PC-9 (cell line): ENCODE data around the gene GRAP. TPM values are rescaled to one million over a fixed set of nuclear protein-coding genes. Genes with fewer than 3 reads are reported as not detected.
"Not testable (repeated sequence)": the region's sequence is repeated elsewhere in the genome, so short reads cannot be mapped to it uniquely, and the experiment has no call there.

Experiments
- BruUV-seq: library from RNA; stranded (reverse); fragments of 400-500 nt; replicated peaks from 2 replicates; lab custom pipeline; 2021; lab: Mats Ljungman, UMichigan
- CTCF ChIA-PET: fragments of 300-600 bp; sonication (Branson Sonifier 250); formaldehyde crosslinking; loops from one replicate; lab custom pipeline; 2022; ENCODE audit warnings: antibody characterized with exemption; lab: Charles Lee
- POLR2A ChIA-PET: fragments of 300-600 bp; sonication (Branson Sonifier 250); formaldehyde crosslinking; loops from one replicate; lab custom pipeline; 2022; ENCODE audit warnings: antibody characterized with exemption; ENCODE audit not compliant: unreplicated experiment; lab: Charles Lee
- DNase-seq, 2 experiments: peaks; one replicate each; pipeline versions ENCODE4 v3.0.0 to v3.0.0-alpha.2; 2015 to 2022; ENCODE audit warnings: mixed read lengths in 1 of 2
- H2AFZ ChIP-seq: fragments of 200-600 bp; sonication (generic); 2 replicates; pipeline ENCODE4 v1.8.1; 2017; ENCODE audit warnings: antibody characterized with exemption
- H3F3A ChIP-seq: fragments of 200-600 bp; sonication (generic); 2 replicates; pipeline ENCODE4 v1.8.1; 2017; ENCODE audit warnings: antibody characterized with exemption, mild to moderate bottlenecking, low read depth; ENCODE audit not compliant: insufficient read depth
- H3K27ac ChIP-seq: fragments of 200-600 bp; sonication (generic); 2 replicates; pipeline ENCODE4 v1.6.1; 2016; ENCODE audit warnings: mixed run types
- H3K27me3 ChIP-seq: fragments of 200-600 bp; sonication (generic); 2 replicates; pipeline ENCODE4 v1.6.1; 2016; ENCODE audit warnings: low read depth, mixed run types; ENCODE audit not compliant: insufficient read depth
- H3K36me3 ChIP-seq: fragments of 200-600 bp; sonication (generic); 2 replicates; pipeline ENCODE4 v1.6.1; 2016; ENCODE audit warnings: low read depth, mixed run types
- H3K4me1 ChIP-seq: fragments of 200-600 bp; sonication (generic); replicated peaks from 2 replicates; pipeline ENCODE4 v1.6.1; 2016; ENCODE audit warnings: mixed run types; ENCODE audit not compliant: insufficient read depth
- H3K4me2 ChIP-seq: fragments of 200-600 bp; sonication (generic); 2 replicates; pipeline ENCODE4 v1.6.1; 2017; ENCODE audit warnings: mixed run types
- H3K4me3 ChIP-seq: fragments of 200-600 bp; sonication (generic); 2 replicates; pipeline ENCODE4 v1.6.1; 2016; ENCODE audit warnings: mixed run types
- H3K79me2 ChIP-seq: fragments of 200-600 bp; sonication (generic); 2 replicates; pipeline ENCODE4 v1.6.1; 2017; ENCODE audit warnings: low read depth, mixed run types
- H3K9me2 ChIP-seq: fragments of 200-600 bp; sonication (generic); 2 replicates; pipeline ENCODE4 v1.8.1; 2017; ENCODE audit warnings: mild to moderate bottlenecking; ENCODE audit not compliant: insufficient read depth
- H3K9me3 ChIP-seq: fragments of 200-600 bp; sonication (generic); 2 replicates; pipeline ENCODE4 v1.8.1; 2016; ENCODE audit warnings: low read depth; ENCODE audit not compliant: insufficient read depth
- H4K20me1 ChIP-seq: fragments of 200-600 bp; sonication (generic); 2 replicates; pipeline ENCODE4 v1.8.1; 2017; ENCODE audit not compliant: insufficient read depth
- intact Hi-C: fragments of 100-400 bp; cut with micrococcal nuclease; formaldehyde crosslinking; loops from one replicate; pipeline ENCODE4 v1.10.0; 2022; ENCODE audit not compliant: unreplicated experiment
- total RNA-seq: library from RNA; stranded (reverse); gene quantifications from 2 replicates; pipeline ENCODE4 v1.2.3, GENCODE V29; 2021

The GRAP gene
- total RNA-seq, 1 experiment from 2014 or later, result 0.48 TPM

DNA sequence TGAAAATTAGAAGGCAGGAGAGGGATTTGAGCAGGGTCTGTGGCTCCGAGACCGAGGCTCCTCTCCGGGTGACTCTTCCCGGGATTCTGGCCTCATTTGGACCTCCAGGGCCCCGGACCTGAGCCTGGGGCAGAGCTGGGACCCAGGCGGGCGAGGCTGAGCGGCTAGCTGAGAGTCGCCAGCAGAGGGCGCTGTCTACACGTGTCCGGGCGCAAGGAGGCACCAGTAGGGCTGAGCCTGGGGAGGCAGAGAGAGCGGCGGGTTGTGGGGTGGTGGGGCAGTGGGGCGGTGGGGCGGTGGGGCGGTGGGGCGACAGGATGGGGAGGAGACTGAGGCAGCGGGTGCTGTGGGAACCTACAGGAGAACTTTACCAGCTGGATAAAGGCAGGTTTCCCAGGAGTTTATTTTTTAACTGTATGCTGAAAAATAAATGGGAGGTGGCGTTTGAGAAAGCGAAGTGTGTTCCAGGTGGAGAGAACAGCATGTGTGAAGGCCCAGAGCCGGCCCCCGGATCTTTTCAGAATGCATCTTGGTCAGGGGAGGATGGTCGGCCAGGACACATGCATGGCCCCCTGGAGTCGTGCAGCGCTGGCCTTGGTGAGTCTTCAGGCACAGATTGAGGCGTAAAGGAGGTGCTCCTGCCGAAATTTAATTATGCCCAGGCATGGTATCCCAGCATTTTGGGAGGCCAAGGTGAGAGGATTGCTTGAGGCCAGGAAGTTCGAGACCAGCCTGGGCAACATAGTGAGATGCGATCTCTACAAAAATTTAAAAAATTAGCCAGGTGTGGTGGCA is 29.8 kb upstream of the GRAP start:
- H3K9me2 ChIP-seq, H3K36me3 ChIP-seq, H3K79me2 ChIP-seq, intact Hi-C loops, H3K4me3 ChIP-seq, POLR2A ChIA-PET, CTCF ChIA-PET, BruUV-seq, H2AFZ ChIP-seq, H3K4me1 ChIP-seq, H3K27me3 ChIP-seq, H3F3A ChIP-seq, H3K9me3 ChIP-seq, H3K27ac ChIP-seq, H3K4me2 ChIP-seq, DNase-seq, H4K20me1 ChIP-seq: not testable (repeated sequence)

DNA sequence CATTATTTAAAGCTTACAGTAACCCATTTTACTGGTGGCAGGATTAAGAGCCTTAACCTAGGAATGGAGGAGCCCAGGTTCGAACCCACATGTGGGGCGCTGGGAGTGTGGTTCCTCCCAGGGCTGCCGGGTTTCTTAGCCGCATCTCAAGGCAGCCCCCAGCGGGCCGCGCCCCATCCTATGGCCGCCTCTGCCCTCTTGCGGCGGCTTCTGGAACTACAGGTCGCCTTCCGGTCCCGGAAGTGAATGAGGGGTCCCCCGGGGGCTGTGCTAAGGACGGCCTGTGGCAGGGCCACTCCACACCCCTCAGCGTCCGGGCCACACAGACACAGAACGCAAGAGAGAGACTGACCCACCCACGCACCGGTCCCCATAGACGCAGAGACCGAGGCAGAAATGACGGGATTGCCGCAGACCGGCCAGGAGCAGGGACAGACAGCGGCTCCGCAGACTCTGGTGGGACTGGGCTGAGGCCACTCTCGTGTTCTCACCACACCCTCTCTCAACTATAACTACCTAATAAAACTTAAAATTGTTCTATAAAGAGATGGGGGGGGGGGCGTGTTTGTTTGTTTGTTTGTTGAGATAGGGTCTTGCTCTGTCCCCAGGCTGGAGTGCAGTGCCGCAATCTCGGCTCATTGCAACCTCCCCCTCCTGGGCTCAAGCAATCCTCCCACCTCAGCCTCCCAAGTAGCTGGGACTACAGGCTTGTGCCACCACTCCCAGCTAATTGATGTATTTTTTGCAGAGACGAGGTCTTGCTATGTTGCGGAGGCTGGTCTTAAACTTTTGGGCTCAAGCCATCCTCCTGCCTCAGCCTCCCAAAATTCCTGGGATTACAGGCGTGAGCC is 23.8 kb upstream of the GRAP start:
- BruUV-seq, H3K36me3 ChIP-seq, H3K27ac ChIP-seq, H3K9me3 ChIP-seq, CTCF ChIA-PET, H2AFZ ChIP-seq, H3K79me2 ChIP-seq, H4K20me1 ChIP-seq, H3F3A ChIP-seq, H3K4me3 ChIP-seq, H3K4me1 ChIP-seq, DNase-seq, H3K9me2 ChIP-seq, POLR2A ChIA-PET, H3K4me2 ChIP-seq, H3K27me3 ChIP-seq, intact Hi-C loops: not testable (repeated sequence)

DNA sequence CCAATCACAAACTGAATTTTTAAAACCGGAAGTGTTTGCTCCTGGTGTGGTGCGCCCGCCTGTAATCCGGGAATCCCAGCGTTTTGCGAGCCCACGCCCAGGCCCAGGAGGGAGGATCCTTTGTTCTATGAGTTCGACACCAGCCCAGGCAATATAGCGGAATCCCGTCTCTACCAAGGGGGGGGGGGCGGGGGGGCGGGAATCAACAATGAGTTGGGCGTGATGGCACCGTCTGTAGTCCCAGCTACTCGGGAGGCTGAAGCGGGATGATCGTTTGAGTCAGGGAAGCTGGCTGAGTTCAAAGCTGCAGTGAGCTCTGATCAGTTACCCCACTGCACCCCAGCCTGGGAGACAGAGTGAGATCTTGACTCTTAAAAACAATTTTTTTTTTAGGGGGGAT is 17.6 kb upstream of the GRAP start:
- H3K4me1 ChIP-seq, intact Hi-C loops, H3K4me3 ChIP-seq, H3F3A ChIP-seq, H3K9me3 ChIP-seq, H3K36me3 ChIP-seq, H4K20me1 ChIP-seq, BruUV-seq, H3K9me2 ChIP-seq, DNase-seq, H2AFZ ChIP-seq, CTCF ChIA-PET, H3K4me2 ChIP-seq, H3K27me3 ChIP-seq, H3K79me2 ChIP-seq, H3K27ac ChIP-seq, POLR2A ChIA-PET: not testable (repeated sequence)

DNA sequence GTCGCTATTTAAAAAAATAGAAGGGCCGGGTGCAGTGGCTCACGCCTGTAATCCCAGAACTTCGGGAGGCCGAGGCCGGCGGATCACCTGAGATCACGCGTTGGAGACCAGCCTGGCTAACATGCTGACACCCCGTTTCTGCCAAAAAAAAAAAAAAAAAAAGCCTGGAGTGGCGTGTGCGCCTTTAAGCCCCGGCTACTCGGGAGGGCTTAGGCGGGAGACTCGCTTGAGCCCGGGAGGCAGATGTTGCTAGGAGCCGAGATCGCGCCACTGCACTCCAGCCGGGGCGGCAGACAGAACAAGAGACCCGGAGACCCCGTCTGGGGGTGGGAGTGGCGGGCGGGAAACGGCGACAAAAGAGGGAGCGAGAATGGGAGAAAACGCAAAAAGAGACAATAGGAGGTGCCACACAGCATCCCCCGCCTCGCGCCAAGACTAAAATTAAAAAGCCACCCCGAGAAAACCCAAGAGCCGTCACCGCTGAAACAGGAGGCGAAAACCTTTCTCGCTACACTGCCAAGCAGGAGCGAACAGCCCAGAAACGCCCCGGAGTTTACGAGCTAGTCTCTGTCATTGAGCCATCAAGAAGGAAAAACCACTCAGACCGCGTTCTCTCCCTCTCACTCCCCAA is 16.7 kb upstream of the GRAP start:
- intact Hi-C loops, CTCF ChIA-PET, H3K36me3 ChIP-seq, H3K79me2 ChIP-seq, H3K27ac ChIP-seq, POLR2A ChIA-PET, H3K27me3 ChIP-seq, H4K20me1 ChIP-seq, H3K9me3 ChIP-seq, H3K4me3 ChIP-seq, H3F3A ChIP-seq, H3K4me1 ChIP-seq, H2AFZ ChIP-seq, H3K9me2 ChIP-seq: not testable (repeated sequence)
- DNase-seq, result peak in 1 of 2 experiments; percentile 93
- 0 out of 2 replicates have a peak overlapping the region, but pooled peaks have one; percentile 40 for H3K4me2 ChIP-seq
- TSS peak; percentile 100 for BruUV-seq

DNA sequence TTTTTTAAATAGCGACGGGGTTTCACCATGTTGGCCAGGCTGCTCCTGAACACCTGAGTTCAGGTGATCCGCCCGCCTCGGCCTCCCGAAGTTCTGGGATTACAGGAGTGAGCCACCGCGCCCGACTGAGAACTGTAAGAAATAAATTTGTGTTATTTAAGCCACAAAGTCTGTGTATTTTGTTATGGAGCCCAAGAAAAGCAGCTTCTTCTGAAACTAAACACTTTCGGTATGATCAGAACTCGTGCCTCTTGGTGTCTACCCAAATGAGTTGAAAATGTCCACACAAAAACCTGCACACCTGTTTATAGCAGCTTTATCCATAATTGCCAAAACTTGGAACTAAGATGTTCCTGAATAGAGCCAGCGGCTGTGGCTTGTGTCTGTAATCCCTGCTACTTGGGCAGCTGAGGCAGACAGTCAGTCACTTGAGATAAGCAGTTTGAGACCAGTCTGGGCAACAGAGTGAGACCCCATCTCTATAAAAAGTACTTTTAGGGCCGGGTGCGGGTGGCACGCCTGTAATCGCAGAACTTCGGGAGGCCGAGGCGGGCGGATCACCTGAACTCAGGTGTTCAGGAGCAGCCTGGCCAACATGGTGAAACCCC is 16.1 kb upstream of the GRAP start:
- H3K36me3 ChIP-seq, DNase-seq, H2AFZ ChIP-seq, intact Hi-C loops, H3K9me2 ChIP-seq, H3K9me3 ChIP-seq, H3K27me3 ChIP-seq, H4K20me1 ChIP-seq, H3K4me1 ChIP-seq, POLR2A ChIA-PET, H3K27ac ChIP-seq, H3K4me2 ChIP-seq, H3F3A ChIP-seq, H3K4me3 ChIP-seq, CTCF ChIA-PET, H3K79me2 ChIP-seq, BruUV-seq: not testable (repeated sequence)

DNA sequence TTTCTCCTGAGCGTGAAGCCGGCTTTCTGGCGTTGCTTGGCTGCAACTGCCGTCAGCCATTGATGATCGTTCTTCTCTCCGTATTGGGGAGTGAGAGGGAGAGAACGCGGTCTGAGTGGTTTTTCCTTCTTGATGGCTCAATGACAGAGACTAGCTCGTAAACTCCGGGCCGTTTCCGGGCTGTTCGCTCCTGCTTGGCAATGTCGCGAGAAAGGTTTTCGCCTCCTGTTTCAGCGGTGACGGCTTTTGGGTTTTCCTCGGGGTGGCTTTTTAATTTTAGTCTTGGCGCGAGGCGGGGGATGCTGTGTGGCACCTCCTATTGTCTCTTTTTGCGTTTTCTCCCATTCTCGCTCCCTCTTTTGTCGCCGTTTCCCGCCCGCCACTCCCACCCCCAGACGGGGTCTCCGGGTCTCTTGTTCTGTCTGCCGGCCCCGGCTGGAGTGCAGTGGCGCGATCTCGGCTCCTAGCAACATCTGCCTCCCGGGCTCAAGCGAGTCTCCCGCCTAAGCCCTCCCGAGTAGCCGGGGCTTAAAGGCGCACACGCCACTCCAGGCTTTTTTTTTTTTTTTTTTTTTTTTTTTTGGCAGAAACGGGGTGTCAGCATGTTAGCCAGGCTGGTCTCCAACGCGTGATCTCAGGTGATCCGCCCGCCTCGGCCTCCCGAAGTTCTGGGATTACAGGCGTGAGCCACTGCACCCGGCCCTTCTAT is 15.4 kb upstream of the GRAP start:
- H2AFZ ChIP-seq, CTCF ChIA-PET, H3K4me3 ChIP-seq, H3K27ac ChIP-seq, H3K4me1 ChIP-seq, H3K9me2 ChIP-seq, H3K27me3 ChIP-seq, H3K4me2 ChIP-seq, POLR2A ChIA-PET, H3F3A ChIP-seq, intact Hi-C loops, H3K9me3 ChIP-seq, H3K79me2 ChIP-seq, H4K20me1 ChIP-seq, H3K36me3 ChIP-seq: not testable (repeated sequence)
- BruUV-seq, result TSS peak; percentile 99
- peak in 1 of 2 experiments; percentile 94 for DNase-seq
